ENCODE measurements around the gene PPP2R5D.

- TF ChIP-seq POLR2A (IDR thresholded peaks at IDR 0.05; ENCODE audit: low read length) (no peak), GATA1 (IDR thresholded peaks at IDR 0.05; ENCODE audit: low read depth, low read length) (no peak)
These were observed 3.4 kb downstream of the PPP2R5D start for GRCh38 chr6:42987533-42988451.

Measured in erythroblast (primary cell).